Prostate gland (tissue), 2 donors: ENCODE data around the gene TVP23A.

ENCODE experiments used
- CTCF ChIP-seq, 4 experiments: fragments of 200-600 bp in 2 of 4; fragments of 450-650 bp in 2 of 4; sonication (generic) in 2 of 4; IDR thresholded peaks; 1 replicate in 3 of 4; 2 replicates in 1 of 4; pipeline ENCODE4 v1.5.1; 2016 to 2019; ENCODE audit warnings: antibody characterized with exemption in 4 of 4, mild to moderate bottlenecking in 2 of 4, moderate library complexity in 2 of 4
- POLR2A ChIP-seq: fragments of 450-650 bp; IDR thresholded peaks from one replicate; pipeline ENCODE4 v1.6.1; 2016; ENCODE audit warnings: antibody characterized with exemption, mild to moderate bottlenecking

- no peak for TF ChIP-seq CTCF (IDR thresholded peaks at IDR 0.05)
- no peak for TF ChIP-seq POLR2A
Measured at GRCh38 chr16:10808218-10808617, 10.4 kb downstream of the TVP23A start.
